Fibroblast of the conjunctiva (primary cell): Measurements from ENCODE around the gene ERCC5.
A peak's percentile ranks its signal among the peaks of the same experiment; 100 is the strongest.

ENCODE experiments used
- DNase-seq: peaks from one replicate; pipeline ENCODE4 v3.0.0-alpha.2; 2010; ENCODE audit warnings: low read depth

Gene ERCC5

DNA sequence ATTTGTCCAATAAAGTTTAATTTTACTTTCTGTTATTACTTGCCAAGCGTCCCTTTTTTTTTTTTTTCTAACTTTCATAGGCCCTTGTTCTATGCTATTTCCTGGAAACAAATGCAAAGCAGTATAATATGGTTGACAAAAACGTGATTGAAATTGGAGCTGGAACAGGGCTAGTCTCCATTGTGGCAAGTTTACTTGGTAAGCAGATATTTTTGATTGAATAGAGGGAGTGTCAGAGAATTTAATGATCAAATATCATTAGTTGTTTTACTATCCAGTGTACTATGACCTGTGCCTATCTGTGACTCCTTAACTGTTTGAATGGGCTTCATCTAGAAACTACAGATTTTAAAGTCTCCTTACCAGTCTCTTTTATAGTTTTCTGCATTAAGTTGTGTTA is 46.7 kb downstream of the ERCC5 start:
- no peak for DNase-seq

DNA sequence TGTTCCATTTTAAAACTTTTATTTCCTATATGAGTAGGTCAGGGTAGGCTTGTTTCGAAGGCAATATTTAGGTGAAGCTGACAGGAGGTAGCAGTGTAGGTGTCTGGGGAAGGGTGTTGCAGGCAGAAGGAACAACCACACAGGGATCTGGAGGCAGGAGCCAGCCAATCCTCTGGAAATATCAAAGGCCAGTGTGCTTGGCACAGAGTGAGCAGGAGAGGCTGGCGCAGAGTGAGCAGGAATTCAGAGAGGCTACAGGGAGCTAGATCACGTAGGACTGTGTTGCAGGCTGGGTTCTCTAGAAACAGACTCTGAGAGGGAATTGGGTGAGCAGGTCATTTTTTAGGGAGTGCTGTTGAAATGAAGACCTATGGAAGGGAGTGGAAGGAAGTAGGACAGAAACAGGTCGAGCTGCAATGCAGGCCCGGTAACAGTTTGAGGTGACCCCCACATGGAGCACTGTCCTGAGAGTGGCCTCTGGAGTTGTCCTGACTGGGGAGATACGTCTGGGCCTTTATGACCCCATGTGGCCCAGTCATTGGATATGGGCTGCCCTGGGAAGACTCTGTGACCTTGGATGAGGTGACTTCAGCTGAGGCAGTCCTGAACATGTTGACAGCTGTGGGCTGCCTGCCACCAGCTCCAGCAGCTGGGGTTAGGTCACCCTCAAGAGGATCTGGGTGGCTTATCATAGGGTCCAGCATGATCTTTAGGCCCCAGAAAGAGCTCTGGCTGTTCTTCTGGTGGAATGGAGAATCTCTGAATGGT is 51.7 kb downstream of the ERCC5 start:
- no peak for DNase-seq

DNA sequence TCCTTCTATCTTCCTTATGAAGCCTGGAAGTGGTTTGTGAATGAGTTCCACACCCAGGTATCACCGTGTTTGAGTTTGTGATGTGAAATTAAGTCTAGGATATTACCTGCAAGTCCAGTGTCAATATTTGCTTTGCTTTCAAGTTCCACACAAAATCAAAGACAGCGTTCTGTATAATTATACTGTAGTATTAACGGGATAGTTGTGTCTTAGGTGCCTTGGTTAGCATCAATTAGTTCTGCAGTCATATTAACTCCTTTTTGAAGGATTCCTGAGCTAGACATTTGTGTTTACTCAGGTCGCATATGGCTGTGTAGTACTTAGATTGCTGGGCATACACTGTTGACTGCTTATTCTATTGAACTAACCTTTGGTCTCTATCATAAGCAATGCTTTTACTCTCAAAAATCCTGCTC is 54.4 kb downstream of the ERCC5 start:
- DNase-seq: no peak

DNA sequence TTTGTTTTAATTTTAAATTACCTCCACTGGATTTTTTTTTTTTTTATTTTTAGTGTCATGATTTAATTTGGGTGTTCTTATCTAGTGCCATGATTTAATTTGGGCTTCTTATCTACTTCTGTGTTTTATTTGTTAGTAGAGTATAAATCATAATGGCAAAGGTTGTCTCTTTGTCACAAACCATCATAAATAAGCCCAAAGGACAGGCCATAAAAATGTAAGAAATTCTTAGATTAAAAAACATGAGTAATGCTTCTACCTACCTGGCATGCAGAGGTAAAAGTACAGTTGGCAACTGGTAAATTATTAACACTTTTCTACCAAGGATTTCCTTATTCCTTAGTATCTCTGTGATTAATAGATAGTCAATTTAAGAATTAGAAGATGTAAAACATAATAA is 55.2 kb downstream of the ERCC5 start:
- DNase-seq: no peak

DNA sequence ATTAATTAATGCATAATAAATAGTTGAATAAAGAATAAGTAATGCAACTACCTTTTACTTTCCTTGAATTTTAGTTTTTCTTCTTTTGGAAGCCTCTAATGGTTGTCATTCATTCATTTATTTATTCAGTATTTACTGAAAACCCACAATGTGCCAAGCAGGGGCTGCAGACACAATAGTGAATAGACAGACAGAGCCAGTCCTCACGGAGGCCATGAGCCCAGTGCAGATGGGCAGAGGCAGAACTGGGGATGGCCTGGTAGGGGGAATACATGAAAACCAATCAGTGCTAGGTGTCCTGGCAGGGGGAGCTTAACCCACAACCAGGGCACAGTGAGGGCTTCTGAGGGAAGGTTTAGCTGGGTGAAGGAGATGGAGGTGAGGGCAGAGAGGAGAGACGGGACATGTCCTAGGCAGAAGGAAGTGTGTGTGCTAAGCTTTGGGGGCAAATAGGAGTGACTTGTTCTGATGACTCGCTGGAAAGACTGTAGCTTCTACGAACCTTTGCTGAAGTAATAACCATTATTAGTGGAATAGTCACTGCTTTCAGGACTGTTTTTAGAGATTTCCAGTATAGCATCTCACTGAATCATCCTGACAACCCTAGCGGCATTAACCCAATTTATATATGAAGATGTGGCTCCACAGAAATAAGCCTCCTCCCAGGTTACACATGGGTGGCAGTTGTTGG is 55.9 kb downstream of the ERCC5 start:
- DNase-seq: no peak

DNA sequence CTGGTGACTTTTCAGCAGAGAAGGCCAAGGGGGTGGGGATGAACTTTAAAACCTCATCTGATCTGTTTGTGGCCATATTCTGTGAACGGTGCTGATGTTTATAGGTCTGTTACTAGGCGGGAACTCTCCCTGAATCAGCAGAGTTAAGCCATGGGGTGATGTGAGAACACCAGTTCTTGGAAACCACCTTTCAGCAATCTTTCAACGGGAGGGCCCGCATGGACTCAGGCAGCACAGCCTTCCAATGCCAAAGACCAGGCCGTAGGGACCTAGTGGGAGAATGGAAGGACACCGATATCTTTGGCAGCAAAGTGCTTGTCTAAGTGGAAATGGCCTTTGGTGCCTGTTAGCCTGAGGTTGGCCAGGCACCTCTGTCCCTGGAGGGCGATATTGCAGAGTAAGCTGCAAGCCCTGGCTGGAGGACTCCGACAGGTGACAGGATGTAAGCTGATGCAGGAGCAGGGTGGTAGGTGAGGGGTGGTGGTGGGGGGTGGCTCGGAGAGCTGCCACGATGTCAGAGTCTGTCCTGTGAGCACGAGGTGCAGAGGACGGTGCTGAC is 57.0 kb downstream of the ERCC5 start:
- no peak for DNase-seq

DNA sequence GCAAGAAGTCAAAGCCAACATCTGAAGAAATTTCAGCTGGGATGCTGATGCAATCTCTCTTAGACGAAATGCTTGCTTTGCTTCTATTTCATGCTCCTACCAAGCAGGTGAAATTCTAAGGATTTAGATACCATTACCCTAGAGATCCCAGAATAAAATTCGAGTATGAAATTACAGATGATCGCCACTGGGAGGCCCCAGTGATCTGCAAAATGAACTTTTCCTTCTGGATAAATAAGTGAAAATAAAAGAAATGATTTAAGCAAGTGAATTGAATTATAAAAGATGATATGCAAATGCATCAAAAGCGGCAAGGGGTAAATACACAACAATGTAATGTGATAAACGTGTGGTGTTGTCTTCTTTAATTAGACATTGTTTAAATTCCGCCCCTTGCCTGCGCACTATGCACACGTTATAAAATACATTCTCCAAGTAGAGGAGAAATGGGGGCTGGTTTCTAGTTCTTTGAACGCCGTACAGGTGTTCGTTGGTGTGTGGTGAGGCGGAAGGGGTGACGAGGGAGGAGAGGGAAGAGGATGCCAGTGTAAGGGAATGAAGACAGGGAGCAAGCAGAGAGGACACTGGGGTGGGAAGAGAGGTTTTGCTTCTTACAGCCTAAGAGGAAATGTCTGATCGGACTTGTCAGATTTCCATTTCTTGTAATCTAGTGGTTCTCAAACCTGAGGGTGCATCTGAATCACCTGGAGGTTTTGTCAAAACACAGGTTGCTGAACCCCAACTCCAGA is 58.0 kb downstream of the ERCC5 start:
- peak; percentile 12 for DNase-seq

DNA sequence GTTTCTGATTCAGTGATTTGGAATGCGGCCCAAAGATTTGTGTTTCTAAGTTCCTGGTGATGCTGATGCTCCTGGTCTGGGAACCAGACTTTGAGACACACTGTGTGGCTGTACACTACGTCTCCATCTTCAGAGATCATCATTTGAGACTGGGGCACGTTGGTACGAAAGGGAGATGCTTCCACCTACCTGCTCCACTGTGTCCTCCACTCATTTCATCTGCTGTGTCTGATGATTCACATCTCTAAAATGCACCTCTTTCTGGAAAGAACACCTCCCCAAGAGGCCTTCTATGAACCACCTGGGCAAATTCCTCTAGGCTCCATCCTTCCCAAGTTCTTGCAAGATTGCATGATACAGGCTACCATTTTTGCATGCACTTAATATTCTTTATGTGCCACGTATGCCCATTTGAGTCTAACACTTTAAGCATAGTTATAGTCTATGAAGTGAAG is 58.6 kb downstream of the ERCC5 start:
- no peak for DNase-seq

DNA sequence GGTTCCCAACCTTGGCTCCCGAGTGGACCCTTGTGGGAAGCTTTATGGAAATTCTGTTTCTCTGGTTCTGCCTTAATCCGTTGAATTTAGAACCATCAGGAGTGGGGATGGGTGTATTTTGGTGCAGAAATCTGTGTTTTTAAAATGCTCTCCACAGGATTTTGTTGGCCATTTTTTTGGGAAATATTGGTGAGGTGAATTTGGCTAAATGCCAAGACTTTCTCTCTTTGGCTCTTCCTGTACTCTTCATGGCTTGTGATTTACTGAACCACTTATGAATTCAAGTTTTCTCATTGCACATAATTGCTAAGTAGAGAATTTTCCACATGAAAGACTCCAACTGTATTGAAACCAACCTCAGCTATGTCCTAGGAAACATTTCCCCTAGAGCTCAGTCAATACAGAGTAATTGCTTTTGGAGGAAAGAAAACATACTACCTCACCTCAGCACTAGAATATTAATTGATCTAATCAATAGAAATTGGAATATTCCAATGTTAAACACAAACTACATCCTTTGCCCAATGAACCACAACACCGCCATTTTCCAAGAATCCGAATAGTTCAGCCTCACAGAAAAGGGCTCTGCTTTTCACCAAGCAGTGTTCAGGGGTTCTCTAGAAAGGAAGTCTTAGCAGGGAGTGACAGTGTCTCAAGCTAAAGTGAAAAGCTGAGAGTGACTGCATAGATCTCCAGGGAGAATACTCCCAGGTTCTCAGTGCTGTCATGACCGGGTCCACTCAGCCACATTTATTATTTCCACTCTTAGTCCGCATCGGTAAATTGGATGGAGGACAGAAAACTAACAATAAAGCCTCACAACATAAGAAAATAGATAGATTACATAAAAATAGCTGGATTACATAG is 60.3 kb downstream of the ERCC5 start:
- no peak for DNase-seq

DNA sequence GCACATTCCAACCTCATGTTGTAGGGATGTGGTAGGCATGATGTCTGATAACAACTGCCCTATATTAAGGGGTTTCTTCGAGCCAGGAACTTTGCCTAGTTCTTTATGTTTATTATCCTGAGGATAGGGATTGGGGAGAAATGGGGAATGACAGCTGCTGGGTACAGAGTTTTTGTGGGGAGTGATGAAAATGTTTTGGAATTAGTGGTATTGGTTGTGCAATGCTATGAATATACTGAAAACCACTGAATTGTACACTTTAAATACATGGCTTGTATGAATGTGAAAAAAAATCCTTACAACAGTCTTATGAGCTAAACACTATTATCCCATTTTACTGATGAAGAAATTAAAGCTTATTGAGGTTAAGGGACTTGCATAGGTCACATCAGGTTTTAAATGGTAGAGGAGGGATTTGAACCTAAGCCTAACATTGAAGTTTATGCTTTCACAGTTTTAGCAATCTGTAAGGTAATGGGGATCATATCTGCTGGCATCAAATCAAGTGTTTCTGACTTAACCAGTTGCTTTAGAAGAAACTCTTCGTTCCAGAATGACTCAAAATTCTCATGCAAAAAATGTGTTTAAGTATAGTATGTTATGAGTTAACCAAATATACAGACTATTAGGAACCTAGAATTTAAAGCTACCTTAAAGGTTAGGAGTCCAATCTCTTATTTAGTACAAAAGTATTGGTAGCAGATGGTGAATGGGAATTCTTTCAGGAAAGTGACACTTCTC is 61.4 kb downstream of the ERCC5 start:
- DNase-seq: no peak

DNA sequence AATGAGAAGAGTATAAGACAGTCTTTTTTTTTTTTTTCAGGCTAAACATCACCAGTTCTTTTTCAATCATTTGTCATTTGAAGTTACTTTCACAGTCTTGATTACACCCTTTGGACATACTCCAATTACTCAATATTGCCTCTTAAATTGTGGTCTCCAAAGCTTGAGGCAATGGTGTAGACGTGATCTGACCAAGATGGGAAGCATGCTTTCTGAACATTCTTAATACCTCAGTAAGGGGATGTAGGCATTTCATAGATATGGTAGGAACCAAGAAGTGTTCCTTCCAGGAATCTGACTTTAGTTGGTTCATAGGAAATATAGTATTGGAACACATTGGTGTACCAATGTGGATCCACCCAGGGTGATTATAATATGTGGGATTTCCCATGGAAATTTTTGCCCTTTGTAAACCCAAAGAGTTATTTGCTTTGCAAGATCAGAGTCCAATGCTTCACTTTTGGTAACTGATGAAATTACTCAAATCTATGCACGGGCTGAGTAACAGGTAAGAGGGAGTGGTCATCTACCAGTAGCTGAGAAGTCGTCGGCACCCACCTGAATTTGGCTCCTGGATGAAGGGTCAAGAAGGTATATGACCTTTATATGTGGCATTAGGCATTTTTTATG is 62.2 kb downstream of the ERCC5 start:
- no peak for DNase-seq

DNA sequence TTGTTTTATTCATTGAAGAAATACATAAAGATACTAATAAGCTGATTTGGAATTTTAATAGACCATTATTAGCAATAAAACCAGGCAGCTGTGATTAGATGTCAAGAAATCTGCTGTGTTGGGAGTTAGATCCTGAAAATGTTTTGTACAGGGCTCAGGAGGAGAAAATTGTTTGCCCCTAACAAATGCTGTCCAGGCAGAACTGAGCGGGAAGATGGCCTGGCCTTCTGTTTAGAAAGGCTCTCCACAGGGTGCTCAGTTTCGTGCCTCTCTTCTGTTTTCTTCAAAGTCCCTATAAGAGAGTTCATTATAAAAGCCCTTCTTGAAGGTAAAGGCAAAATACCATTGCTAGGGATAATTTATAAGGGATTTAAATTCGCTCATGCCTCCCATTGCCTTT is 64.1 kb downstream of the ERCC5 start:
- no peak for DNase-seq

DNA sequence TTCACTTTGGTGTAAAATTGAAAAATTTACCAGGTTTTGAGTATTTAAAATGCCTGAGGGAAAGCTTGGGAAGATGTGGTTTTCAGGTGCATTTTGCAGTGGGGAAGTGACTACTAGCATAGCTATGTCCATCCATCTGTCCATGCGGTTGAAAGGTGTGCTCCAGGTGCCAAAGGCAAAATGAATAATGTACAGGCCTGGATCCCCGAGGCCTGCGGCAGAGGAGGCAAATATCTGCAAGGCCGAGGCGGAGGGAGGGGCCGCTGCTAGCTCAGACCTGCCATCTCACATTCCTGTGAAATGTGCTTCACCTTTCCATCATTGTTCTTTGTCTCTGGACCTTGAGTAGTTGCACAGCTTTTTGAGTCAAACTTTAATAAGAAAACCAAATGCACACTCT is 65.5 kb downstream of the ERCC5 start:
- DNase-seq: no peak

DNA sequence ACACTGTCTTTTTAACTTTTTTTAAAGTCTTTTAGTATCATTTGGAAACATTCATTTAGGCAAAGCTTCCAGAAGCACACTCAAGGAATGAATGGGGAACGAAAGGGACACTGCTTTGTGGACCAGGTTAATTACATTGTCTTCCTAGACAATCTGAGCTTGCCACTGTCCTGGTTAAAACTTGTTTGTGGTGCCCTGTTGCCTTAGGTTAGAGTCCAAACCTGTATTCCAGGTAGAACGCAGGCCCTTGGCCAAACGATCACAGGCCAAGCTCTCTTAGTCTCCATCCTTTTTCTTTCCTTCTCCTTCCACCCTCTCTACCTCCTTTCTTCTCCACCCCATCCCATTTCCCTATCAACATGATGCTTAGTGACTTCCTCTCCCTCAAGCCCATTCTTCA is 66.8 kb downstream of the ERCC5 start:
- DNase-seq: no peak

DNA sequence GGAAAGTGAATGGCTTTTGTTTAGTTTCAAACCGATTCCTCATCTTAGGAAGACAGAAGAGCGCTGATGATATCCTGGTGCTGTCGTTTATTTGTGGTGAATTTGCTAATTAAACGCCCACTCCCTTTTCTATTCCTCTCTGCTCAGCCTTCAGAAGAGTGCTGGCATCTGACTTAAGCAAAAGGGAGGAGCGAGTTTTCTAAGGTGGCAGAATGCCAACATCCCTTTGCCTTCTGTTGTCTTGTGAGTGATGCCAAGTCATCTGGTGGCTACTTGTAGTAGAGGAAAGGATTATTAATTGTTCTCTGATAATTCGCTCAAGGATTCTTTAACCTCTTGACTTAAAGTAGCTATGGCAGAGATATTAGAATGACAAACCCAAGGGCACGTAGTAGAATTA is 68.1 kb downstream of the ERCC5 start:
- DNase-seq: peak; percentile 49

DNA sequence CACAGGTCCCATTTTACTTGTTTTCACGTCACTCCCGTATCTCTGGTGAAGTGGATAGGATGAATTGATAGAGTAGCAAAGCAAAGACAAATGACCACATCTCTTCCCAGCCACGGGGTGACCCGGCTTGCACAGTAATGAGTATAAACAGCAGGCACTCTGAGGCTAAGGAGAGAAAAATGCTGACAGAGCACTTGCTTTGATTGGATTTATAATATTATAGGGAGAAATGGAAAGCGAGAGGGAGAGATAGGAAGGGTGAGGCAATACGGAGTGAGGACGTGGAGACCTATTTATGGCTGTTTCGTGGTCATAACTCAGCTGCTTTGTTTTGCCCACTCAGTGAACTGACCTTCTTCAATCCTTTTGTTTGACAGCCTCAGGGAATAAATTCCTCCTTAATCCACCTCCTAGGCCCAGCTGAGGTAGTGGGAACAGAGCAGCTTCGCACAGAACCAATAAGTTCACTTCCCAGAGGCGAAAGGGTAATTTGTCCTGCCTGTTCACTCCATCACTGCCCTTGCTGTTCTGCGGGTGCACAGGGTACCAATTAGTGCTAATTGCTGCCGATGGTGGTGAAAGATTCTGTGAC is 68.6 kb downstream of the ERCC5 start:
- no peak for DNase-seq

DNA sequence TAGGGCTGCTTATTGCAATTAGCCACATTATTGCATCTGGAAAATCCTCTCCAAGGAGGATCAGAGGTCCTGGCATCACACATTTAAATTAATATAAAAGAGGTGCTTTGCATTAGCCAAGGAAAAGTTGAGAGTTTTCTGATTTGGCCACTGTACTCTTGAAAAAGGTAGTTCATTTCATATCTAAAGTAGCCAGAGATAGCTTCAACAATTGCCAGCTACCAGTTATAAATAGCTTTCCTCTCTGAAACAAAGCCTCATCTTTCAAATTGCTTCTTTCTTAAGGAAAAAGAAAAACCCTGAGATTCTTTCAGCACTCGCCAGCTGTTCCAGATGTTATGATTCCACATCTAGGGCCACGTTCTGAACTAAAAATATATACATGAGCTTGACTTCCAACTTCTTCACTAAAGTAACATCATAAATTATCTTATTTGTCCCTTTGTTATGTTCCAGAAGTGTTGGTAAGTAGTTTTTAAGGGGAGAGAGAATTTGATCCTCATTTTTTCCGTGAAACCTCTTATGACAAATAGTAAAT is 69.6 kb downstream of the ERCC5 start:
- no peak for DNase-seq

DNA sequence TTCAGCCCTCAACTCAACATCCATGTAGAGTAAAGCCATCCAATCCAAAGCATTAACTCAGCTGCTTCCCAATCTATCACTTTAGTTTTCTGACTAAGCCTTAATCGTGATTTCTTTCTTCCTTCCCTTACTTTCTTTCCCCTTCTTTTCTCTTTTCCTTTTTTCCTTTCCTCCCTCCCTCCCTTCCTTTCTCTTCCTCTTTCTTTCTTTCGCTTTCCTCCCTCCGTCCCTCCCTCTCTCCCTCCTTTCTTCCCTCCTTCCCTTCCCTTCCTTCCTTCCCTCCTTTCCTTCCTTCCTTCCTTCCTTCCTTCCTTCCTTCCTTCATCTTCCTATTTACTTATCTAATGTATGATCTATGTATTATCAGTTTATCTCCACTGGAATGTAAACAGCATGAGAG is 71.2 kb downstream of the ERCC5 start:
- no peak for DNase-seq

DNA sequence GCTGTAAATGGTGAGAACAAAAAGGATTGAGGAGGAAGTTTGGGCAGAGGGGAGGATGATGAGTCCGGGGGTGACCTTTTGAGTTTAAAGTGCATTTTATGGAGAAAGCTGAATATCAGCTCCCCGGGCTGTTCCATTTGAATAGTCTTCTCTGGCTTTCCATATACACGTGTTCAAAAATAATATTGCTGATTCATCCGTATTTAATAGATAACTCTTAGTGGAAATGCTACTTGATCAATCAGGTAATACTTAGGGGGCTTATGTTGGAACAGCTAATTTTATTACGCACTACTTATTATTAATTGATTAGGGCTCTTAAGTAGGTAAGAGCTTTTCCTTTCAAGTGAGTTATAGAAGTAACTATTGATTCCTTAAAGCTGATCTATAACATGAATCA is 76.4 kb downstream of the ERCC5 start:
- DNase-seq: no peak
